Activated CD8-positive, alpha-beta memory T cell treated with anti-CD3 and anti-CD28 coated beads for 4 hours (primary cell): ENCODE data around the gene MINDY3.

Experiments
- DNase-seq, 2 donors: peaks; one replicate each; pipeline ENCODE4 v3.0.0-alpha.2; 2020; ENCODE audit warnings: low read depth in 2 of 2

The MINDY3 gene

DNA sequence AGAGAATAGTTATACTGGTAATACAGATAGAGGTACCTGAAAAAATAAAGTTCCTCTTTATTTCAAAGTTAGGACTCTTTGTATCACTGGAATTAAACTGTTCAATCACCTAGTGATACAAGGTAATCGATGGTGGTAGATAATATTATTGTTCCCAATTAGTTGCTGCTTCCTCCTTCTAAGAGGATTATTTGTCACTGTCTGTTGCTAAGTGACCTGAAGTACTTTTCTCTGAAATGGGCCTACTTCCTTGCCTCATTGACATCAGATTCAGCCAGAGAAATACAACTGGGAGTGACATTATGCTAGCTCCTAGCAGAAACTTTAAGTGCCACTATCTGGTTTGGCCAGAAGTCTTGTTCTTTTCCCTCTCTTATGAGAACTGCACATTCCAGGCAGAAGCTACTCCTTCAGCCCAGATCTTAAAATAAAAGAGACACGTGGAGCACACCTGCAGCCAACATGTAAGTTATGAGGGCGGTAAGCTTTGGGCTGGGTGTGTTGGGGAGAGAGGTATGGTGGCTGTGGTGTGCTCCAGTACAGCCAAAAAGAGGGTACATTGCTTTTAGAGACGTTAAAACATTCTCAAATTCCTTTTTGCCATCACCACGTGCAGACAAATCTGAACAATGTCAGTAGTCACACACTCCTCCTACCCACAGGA is 54.8 kb downstream of the MINDY3 start:
- DNase-seq, result no peak

- no peak for DNase-seq
These were observed 56.2 kb downstream of the MINDY3 start for GRCh38 chr10:15804109-15804508.

DNA sequence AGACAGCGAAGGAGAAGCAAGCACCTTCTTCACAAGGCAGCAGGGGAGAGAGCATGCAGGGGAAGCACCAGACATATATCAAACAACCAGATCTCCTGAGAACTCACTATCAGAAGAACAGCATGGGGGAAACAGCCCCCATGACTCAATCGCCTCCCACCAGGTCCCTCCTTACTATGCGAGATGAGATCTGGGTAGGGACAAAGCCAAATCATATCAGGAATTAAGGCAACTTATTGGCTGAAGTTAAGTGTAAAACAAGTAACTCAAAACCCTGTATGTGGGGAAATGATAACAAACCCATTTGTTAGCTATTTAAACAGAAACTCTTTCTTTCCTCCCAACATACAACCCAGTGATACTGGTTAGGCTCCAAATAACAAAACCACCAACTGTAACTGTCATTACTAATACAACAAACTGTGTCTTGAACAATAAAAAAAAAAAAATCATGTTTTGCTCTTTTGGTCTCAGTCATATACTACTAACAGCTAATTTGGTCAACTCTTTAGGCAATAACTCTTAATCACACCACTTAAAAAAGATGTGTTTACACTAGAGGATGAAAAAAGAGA is 57.8 kb downstream of the MINDY3 start:
- DNase-seq, result no peak

GRCh38 chr10:15801641-15802040 is 58.7 kb downstream of the MINDY3 start:
- DNase-seq, result no peak

DNA sequence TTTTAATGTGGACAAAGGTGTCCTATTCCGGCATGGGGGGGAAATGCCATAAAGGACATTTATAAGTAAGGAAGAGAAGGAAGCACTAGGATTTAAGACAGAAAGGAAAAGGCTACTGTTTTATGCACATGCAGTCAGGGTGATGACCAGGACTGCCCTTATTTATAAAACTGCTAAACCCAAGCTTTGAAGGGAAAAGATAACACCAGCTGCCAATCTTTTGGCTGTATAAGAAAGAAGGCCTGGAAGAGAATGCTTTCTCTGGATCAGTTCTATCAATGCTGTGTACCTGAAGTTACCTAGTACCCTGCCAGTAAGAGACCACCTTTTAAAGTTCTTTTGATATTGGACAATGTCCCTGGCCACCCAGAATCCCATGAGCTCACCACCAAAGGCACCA is 59.2 kb downstream of the MINDY3 start:
- DNase-seq, result no peak

GRCh38 chr10:15797346-15797745 is 63.0 kb downstream of the MINDY3 start:
- DNase-seq, result no peak

GRCh38 chr10:15796762-15797161 is 63.5 kb downstream of the MINDY3 start:
- DNase-seq, result no peak

- no peak for DNase-seq
These were observed 64.1 kb downstream of the MINDY3 start for GRCh38 chr10:15796098-15796759.

DNA sequence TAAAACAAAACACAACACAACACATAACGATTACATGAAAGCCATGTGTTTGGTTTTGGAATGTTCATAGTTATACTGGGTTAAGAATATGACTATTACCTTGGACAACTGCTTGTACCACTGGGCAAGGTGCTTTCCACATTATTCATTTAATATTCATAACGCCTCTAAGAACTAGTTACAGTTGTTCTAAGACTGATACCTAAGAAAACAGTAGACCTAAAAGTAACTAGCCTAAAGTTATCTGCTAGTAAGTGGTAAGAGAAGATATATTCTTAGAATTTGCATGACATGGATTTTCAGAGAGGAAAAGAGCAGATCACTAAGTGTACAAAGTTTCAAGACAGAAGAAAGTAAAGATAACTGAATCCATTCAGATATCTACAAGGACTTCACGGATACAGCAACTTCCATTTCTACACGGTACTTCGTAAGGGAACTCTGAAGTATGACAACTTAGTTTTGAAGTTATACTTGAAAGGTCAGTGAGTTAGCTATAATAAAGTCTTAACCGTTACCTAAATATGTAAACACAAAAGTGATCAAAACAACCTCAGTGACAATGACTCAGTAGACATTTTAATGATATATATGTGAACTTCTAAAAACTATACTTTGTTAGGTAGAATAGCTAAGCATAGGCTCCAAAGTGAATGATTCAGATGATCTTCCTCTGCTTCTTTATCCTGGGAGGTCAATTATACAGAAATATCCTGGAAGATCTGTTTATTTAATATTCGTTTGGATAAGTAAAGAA is 65.1 kb downstream of the MINDY3 start:
- no peak for DNase-seq

GRCh38 chr10:15794569-15794968 is 65.7 kb downstream of the MINDY3 start:
- no peak for DNase-seq

- DNase-seq, result no peak
These were observed 66.6 kb downstream of the MINDY3 start for GRCh38 chr10:15793664-15794063.

DNA sequence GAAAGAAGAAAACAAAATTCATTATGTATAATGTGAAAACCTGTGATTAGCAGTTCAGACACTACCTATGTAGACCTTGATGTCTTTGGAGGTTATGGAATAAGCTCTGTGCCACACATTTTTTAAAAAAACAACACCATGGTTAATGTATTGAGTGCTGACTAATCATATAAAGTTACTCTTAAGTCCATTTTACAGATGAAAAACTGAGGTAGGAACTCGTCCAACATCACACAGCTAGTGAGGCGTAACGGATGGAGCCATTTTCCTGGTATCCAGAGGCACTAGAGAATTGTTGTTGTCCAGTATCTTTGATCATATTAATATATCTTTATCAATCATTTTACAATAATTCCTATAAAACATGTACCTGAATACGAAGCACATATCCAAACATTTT is 67.5 kb downstream of the MINDY3 start:
- no peak for DNase-seq

DNA sequence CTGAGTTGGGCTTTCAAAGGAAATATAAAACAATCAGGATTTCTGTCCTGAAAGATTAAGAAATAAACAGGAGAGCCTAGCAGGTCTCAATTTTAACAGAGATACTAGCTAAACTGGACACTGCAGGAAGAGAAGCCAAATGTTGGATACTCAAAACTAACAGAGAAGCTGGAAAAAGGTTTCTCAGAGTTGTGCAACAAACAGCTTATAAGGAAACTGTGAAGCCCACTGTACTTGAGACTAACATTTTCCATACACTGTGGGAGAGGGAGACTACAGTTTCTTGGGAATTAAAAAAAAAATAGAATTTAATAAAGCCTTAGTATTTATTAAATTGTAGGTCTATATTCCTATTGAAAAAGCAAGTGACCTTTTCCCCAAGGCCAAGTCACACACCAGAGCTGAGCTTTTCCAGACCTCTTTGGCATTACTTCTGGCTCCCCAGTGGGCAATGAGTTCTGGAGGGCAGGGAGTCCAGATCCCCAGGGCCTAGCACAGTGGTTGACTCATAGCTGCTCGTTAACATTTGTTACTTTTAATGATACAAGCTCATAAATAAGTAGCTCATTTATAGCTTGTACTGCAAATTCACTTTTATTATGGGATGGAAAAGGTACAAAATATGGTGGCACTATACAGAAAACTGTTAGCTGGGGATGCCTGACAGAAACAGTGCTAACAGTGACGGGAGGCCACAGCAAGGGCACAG is 68.3 kb downstream of the MINDY3 start:
- no peak for DNase-seq

DNA sequence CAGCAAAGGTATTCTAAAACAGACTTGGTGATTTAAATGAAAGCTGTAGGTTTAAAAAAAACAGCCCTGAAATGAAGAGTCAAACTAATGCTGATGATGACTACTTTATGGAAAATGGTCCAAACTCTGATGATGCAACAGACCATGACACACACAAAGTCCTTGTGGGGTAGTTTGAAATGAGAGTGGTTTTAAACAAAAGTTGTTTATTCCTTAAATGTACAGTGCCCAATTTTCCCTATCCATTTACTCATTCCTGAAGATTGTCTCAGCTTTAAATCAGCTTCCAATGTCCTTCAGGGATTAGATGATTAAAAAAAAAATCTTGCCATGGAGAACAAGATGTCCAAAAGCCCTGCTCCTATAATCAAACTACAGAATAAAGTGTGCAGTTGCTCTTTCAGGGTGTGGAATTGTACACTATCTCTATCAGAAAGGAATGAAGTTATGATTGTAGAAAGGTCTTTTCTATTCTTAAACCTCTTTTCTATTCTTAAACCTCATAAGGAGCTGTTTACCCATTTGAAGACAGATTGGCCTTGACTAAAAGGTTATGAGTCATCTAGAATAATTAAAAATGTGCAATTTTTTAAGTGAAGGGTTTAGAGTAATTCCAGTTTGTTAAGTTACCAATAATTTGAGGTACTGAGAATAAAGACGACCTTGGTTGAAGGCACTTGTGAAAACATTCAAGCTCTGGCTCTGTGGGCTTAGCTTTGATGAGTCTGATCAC is 70.3 kb downstream of the MINDY3 start:
- no peak for DNase-seq

- no peak for DNase-seq
These were observed 72.9 kb downstream of the MINDY3 start for GRCh38 chr10:15787426-15787825.

DNA sequence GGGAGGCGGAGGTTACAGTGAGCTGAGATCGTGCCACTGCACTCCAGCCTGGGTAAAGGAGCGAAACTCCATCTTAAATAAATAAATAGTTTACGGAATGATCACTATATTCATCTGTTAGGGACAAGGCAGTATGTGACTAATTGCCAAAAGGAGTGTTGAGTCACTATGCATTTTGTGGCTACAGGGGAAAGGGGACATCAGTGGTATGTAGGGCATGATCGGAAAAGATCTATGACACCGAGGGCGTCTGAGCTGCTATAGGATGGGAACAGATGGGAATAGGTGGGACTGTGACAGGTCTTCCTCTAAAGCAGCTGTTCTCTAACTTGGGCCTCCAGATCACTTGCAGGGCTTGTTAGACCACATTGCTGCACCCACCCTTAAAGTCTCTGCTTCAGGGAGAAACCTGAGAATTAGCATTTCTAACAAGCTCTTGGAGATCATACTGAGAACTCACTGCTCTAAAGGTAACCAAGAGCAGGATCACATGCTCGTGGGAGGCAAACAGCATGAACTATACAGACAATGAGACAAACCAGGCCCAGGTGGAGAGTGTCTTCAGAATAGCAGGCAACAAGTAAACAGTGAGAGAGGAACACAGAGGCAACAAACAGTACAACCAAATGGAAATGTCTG is 75.5 kb downstream of the MINDY3 start:
- DNase-seq, result no peak

GRCh38 chr10:15783941-15784636 is 76.2 kb downstream of the MINDY3 start:
- no peak for DNase-seq

DNA sequence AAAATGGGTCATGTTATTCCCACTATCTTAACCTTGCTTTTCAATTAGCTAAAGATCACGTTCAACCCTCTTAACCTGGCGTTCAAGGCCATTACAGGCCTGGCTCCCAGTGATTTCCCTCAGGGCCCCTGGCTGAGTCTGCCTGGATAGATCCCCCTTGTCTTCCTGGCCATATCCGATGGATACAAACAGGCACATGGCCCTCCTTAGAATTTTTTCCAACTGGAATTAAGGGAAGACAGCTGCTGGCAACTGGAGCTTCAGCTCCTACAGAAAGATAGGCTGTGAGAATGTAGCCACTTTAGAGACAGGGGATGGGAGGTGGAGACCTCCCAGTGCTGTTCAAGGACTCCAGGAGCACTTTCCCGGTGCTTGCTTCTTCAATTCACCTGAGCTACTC is 77.5 kb downstream of the MINDY3 start:
- no peak for DNase-seq

DNA sequence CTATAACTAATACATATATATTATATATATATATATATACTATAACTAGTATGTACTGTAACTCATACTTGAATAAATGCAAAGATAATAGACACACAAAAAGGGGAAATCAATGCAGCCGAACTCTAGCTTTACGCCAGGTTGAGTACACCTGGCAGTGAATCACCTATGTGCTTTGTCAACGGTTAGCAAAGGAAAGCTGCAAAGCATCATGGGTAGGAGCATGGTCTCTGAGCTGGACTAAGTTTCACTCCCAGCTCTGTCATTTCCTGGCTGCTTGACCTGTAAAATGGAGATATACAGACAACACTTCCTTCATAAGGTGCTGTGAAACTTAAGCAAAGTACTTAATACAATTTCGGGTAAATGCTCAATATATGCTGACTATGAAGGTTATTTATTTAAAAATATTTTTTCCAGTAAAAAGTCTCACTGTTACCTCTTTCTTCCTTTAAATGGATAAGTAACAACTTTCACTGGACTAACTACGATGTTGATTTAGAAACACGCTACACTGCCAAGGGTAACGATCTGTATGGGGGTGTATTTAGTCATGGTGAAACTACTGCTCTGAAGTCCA is 78.8 kb downstream of the MINDY3 start:
- DNase-seq, result no peak
